HG03442 (cell line): ENCODE data around the gene RPS6KA1.
"Not testable (repeated sequence)": the region's sequence is repeated elsewhere in the genome, so short reads cannot be mapped to it uniquely, and the experiment has no call there.

Experiments used
- ATAC-seq: cut with Tn5 transposase; IDR thresholded peaks from one replicate; pipeline ENCODE4 v1.9.1; 2021; ENCODE audit warnings: mild to moderate bottlenecking, moderate library complexity; ENCODE audit not compliant: unreplicated experiment

RPS6KA1 gene

GRCh38 chr1:26593385-26593784 lies 63.8 kb downstream of the RPS6KA1 start:
- no peak for ATAC-seq

- not testable (repeated sequence) for ATAC-seq
These were observed 65.0 kb downstream of the RPS6KA1 start for GRCh38 chr1:26594593-26594992.

DNA sequence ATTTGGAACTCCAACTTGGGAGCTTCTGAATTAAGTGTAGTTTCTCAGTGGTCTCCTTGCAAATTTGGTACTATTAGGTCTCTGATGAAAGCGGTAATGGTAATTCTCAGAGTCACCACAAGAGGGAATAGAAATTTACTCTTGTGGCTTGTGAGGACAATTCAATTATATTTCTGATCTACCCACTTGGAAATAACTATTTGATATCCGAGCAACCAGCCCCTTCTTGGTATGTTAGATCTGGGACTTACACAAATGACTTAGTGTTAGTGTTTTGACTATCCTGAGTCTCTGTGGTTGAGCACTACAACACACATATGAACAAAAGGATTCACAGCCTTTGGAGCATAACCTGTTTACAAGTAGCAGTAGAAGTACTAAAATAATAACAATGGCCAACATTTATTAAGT lies 68.1 kb downstream of the RPS6KA1 start:
- no peak for ATAC-seq

GRCh38 chr1:26598890-26599289 lies 69.3 kb downstream of the RPS6KA1 start:
- ATAC-seq = no peak

DNA sequence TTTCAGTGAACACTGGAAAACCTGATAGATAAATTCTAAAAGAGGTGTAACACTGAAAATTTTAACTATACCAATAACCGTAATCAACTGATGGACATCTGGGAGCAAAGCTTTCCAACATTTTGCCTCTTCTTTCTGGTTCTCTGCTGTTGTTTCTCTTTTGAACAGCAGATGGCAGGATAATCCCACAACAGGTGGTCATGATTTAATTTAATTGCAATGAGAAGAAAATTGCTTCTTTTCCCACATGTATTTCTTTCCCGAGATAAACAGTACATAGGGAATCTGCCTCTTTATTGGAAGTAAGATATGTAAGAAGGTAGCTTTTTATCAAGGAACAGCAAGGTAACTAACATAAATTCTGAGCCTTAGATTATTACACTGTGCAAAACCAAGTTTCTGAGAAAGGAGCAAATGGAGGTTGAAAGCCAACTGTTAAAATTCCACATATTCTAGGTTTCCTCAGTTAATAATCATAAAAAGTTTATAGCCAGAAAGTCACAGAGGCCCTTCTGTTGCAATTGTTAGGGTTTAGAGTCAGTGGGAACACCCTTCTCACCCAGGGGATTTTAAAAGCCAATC lies 72.9 kb downstream of the RPS6KA1 start:
- ATAC-seq = no peak

- no peak for ATAC-seq
These were observed 74.3 kb downstream of the RPS6KA1 start for GRCh38 chr1:26603856-26604255.

DNA sequence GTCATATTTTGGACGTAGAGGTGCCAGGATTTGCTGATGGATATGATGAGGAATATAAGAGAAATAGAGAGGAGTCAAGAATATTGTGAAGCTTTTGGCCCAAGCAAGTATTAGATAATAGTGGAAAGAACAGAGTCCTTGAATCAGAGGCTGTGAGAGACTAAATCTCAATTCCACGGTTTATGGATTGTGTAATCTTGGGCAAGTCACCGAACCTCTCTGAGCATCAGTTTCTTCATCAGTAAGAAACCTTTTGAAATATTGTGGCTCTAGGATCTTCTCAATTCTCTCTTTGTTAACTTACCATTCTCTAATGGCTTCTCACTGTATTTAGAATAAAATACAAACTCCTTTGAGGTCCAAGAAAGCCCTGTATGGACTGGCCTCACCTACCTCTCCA lies 77.6 kb downstream of the RPS6KA1 start:
- ATAC-seq = no peak

- ATAC-seq = no peak
These were observed 79.3 kb downstream of the RPS6KA1 start for GRCh38 chr1:26608895-26609294.

- no peak for ATAC-seq
These were observed 81.2 kb downstream of the RPS6KA1 start for GRCh38 chr1:26610781-26611180.

DNA sequence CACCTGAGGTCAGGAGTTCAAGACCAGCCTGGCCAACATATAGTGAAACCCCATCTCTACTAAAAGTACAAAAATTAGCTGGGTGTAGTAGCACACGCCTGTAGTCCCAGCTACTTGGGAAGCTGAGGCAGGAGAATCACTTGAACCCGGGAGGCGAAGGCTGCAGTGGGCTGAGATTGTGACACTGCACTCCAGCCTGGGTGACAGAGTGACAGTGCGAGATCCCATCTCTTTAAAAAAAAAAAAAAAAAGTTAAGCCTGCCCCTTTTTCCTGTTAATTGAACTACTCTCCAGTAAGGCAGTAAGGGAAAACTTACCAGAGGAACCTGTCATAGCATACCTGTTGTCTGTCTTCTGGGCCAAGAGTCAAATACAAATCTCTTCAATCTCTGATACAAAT lies 83.1 kb downstream of the RPS6KA1 start:
- not testable (repeated sequence) for ATAC-seq

DNA sequence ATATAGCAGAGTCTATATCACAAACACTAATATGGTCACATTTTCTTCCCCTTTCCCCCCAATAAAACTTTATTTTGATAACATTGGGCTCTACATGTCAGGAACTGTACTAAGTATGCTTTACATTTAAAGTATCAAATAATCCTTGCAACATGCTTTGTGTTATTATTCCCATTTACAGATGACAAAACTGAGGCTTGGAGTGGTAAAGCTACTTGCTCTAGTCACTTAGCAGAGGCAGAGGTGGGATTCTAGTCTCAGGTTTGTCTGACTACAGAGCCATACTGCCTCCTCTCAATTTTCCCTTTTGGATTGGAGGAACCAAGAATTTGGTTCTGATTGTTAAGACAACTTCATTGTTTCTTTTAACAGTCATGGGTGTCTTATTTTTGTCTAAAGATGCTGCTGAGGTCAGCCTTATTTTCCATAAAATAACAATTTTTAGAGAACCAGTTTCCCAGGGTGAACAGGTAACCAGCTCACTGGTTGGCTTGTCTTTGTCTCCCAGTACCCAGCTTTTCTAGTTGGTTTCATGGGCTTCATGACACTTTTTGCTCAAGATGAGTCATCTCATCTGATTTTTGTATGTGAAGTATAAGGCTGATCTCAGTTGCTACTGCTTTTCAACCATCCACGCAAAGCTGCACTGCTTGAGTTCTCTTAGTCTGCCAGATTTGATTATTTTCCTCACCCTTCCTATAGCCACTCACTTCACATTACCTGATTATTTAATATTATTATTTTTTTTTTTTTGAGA lies 85.3 kb downstream of the RPS6KA1 start:
- ATAC-seq = no peak

DNA sequence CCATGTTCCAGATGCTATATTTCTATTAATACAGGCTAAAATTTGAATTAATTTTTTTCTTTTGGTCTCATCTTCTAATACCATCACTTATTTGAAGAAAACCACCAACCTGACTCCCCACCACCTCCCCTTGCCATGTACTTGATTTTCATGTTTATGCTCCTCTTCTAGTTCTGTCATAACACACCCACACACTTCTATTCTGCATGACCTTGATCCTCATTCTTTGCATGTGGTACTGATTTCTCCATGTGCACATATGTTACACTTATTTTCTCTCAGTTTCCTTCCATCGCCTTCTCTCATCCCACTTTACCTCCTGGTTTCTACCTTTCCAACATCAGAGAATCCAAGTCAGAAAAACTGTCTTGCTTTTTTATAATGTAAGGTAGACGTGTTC lies 87.3 kb downstream of the RPS6KA1 start:
- ATAC-seq = no peak

GRCh38 chr1:26618561-26618960 lies 89.0 kb downstream of the RPS6KA1 start:
- ATAC-seq = no peak
